SK-N-SH (cell line): ENCODE results near the gene CIDEB.

Experiments used
- TF ChIP-seq, protein P1 (sequence below): IDR thresholded peaks from 2 replicates; pipeline ENCODE4 v1.6.1; 2012; ENCODE audit warnings: mild to moderate bottlenecking, low read depth, low read length, moderate library complexity
- TF ChIP-seq, protein P2 (sequence below): fragments of 200-600 bp; sonication (generic); IDR thresholded peaks from 2 replicates; pipeline ENCODE4 v1.6.1; 2017; ENCODE audit warnings: antibody characterized with exemption, mild to moderate bottlenecking, moderate library complexity

DNA sequence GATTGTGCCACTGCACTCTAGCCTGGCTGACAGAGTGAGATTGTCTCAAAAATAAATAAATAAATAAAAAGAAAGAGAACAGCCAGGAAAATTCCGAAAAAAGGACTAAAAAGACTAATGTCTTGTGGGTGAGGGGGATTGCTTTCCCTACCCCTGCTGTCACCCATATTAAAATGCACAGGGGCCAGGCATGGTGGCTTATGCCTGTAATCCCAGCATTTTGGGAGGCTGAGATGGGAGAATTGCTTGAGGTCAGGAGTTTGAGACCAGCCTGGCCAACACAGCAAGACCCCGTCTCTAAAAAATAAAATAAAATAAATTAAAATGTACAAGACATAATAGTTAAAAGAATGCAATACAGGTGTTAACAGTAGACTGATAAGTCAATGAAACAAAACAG lies 14.3 kb downstream of the CIDEB start:
- TF ChIP-seq, protein P1, sequence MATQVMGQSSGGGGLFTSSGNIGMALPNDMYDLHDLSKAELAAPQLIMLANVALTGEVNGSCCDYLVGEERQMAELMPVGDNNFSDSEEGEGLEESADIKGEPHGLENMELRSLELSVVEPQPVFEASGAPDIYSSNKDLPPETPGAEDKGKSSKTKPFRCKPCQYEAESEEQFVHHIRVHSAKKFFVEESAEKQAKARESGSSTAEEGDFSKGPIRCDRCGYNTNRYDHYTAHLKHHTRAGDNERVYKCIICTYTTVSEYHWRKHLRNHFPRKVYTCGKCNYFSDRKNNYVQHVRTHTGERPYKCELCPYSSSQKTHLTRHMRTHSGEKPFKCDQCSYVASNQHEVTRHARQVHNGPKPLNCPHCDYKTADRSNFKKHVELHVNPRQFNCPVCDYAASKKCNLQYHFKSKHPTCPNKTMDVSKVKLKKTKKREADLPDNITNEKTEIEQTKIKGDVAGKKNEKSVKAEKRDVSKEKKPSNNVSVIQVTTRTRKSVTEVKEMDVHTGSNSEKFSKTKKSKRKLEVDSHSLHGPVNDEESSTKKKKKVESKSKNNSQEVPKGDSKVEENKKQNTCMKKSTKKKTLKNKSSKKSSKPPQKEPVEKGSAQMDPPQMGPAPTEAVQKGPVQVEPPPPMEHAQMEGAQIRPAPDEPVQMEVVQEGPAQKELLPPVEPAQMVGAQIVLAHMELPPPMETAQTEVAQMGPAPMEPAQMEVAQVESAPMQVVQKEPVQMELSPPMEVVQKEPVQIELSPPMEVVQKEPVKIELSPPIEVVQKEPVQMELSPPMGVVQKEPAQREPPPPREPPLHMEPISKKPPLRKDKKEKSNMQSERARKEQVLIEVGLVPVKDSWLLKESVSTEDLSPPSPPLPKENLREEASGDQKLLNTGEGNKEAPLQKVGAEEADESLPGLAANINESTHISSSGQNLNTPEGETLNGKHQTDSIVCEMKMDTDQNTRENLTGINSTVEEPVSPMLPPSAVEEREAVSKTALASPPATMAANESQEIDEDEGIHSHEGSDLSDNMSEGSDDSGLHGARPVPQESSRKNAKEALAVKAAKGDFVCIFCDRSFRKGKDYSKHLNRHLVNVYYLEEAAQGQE: no peak
- TF ChIP-seq, protein P2, sequence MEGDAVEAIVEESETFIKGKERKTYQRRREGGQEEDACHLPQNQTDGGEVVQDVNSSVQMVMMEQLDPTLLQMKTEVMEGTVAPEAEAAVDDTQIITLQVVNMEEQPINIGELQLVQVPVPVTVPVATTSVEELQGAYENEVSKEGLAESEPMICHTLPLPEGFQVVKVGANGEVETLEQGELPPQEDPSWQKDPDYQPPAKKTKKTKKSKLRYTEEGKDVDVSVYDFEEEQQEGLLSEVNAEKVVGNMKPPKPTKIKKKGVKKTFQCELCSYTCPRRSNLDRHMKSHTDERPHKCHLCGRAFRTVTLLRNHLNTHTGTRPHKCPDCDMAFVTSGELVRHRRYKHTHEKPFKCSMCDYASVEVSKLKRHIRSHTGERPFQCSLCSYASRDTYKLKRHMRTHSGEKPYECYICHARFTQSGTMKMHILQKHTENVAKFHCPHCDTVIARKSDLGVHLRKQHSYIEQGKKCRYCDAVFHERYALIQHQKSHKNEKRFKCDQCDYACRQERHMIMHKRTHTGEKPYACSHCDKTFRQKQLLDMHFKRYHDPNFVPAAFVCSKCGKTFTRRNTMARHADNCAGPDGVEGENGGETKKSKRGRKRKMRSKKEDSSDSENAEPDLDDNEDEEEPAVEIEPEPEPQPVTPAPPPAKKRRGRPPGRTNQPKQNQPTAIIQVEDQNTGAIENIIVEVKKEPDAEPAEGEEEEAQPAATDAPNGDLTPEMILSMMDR: no peak
